Right atrium auricular region (tissue), 2 donors: Measurements from ENCODE around the gene PAQR4. TPM values are rescaled to one million over a fixed set of nuclear protein-coding genes. Genes with fewer than 3 reads are reported as not detected.

Experiments used
- DNase-seq: peaks from one replicate; pipeline ENCODE4 v3.0.0-alpha.2; 2019; ENCODE audit warnings: low spot score
- H3K27ac ChIP-seq, 2 donors: fragments of 200-600 bp; sonication (generic); 1 replicate in 1 of 2; 2 replicates in 1 of 2; pipeline ENCODE4 v1.5.1; 2016 to 2019
- H3K27me3 ChIP-seq, 2 donors: fragments of 200-600 bp; sonication (generic); one replicate each; pipeline versions ENCODE4 v1.5.1 to v1.6.0; 2017 to 2019
- H3K36me3 ChIP-seq: fragments of 200-600 bp; sonication (generic); one replicate; pipeline ENCODE4 v1.5.1; 2016
- H3K4me1 ChIP-seq, 2 donors: fragments of 200-600 bp; sonication (generic); one replicate each; pipeline versions ENCODE4 v1.5.1 to v1.6.0; 2017 to 2019
- H3K4me3 ChIP-seq, 2 donors: fragments of 200-600 bp; sonication (generic); 1 replicate in 1 of 2; 2 replicates in 1 of 2; pipeline ENCODE4 v1.5.1; 2017 to 2019; ENCODE audit warnings: mild to moderate bottlenecking in 1 of 2, moderate library complexity in 1 of 2
- H3K9me3 ChIP-seq, 2 donors: fragments of 200-600 bp; sonication (generic); one replicate each; pipeline ENCODE4 v1.5.1; 2019
- CTCF ChIP-seq, 2 donors: fragments of 200-600 bp; sonication (generic); IDR thresholded peaks; one replicate each; pipeline ENCODE4 v1.5.1; 2019; ENCODE audit warnings: antibody characterized with exemption in 2 of 2
- total RNA-seq, 2 donors: library from RNA; depleted of rRNA; stranded (reverse); fragments of >200 nt; gene quantifications; one replicate each; pipeline ENCODE4 v1.1.0, GENCODE V29; 2016

Gene PAQR4
- total RNA-seq, 2 donors from 2014 or later = 4.7 to 5.9 TPM

- Histone ChIP-seq H3K9me3 (no peaks in the 10 kb centered on the region), H3K4me1 (peaks cover 0 to 21% of the 10 kb centered on the region in 2 donors), H3K27me3 (no peaks in the 10 kb centered on the region), H3K36me3 (no peaks in the 10 kb centered on the region), H3K4me3 (no peak overlapping the region), H3K27ac (no peak overlapping the region)
- no peak for TF ChIP-seq CTCF (IDR thresholded peaks at IDR 0.05)
- DNase-seq = no peak
Measured at GRCh38 chr16:2977440-2977839, 8.3 kb downstream of the PAQR4 start.

DNA sequence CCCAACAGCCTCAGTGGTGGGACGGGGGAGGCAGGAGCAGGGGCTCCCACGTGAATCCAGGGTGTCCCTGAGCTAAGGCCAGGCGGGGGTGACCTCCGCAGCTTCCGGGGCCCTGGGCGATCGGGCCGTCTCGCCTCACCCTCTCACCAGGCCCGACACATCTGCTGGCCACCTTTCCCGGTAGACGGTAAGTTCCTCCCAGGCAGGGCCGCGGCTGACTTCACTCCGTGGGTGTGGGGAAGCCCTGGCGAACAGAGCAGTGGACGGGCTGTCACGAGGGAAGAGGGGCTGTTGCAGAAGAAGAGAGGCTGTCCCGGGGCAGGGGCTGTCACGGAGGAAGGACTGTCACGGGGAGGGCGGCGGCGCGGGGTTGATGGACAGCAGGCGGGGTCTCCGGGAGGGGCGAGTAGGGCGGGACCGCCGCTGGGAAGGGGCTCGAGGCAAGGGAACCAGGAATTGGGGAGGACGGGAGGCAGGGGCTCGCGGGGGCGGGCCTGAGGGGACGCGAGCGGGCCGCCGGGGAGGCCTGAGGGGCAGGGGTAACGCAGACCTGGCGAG, 10.6 kb downstream of the PAQR4 start:
- Histone ChIP-seq H3K27me3 (no peaks in the 10 kb centered on the region), H3K36me3 (no peaks in the 10 kb centered on the region), H3K27ac (no peak overlapping the region), H3K9me3 (no peaks in the 10 kb centered on the region), H3K4me1 (peaks cover 0 to 31% of the 10 kb centered on the region in 2 donors), H3K4me3 (peak overlapping the region; percentile 68 to 81)
- TF ChIP-seq CTCF (IDR thresholded peaks at IDR 0.05) = no peak
- DNase-seq = no peak

DNA sequence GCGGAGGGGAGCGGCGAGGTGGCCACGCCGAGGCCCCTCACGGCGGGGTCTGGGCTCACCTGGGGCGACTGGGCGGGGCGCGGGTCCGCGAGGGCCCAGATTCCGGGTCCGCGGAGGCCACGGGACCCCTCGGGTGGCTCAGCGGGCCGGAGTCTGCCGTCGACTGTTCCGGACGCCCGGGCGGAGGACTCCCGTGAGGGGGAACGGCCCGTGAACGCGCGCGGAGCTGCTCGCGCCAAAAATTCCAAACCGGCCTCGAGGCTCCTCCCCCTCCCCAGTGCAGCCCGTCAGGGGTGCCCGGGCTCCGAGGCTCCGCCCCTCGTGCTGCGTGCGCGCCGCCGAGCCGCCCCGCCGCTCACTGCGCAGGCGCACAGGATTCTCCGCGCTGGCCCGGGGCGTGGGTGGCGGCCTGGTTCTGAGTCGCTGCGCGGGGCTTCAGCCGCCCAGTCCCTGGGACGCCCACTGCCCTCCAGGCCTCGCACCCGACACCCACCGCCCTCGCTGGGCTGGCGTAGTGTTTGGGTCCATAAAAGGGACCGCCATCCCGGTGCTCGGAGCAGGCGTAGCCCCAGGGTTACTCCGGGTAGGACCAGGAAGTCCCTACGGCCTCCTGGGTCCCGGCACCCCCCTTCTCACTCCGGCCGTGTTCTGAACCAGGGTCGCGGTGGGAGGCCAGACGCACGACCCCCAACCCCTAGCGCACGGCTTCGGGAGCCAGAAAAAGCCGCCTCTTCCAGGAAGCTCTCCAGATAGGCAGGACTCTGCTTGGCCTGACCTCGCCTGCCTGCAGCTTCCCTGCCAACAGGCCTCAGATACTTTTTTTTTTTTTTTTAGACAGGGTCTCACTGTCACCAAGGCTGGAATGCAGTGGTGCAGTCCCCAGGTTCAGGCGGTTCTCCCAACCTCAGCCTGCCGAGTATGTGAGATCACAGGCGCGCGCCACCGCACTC, 11.4 kb downstream of the PAQR4 start, which contains the start of gene PKMYT1:
Gene PKMYT1, minus strand, starts transcription at position 220 of the 950 bp plus-strand sequence. CDS start 789 bp downstream, outside the sequence.
- Histone ChIP-seq H3K36me3 (no peaks in the 10 kb centered on the region), H3K4me3 (peak within 1 kb of the TSS; percentile 68 to 81), H3K9me3 (no peaks in the 10 kb centered on the region), H3K4me1 (peaks cover 0 to 38% of the 10 kb centered on the region in 2 donors), H3K27me3 (no peaks in the 10 kb centered on the region), H3K27ac (peak within 1 kb of the TSS; percentile 88)
- DNase-seq = peak; percentile 81
- no peak for TF ChIP-seq CTCF (IDR thresholded peaks at IDR 0.05)

- Histone ChIP-seq H3K9me3 (no peaks in the 10 kb centered on the region), H3K27ac (no peak overlapping the region), H3K4me1 (peaks cover 0 to 47% of the 10 kb centered on the region in 2 donors), H3K27me3 (no peaks in the 10 kb centered on the region), H3K36me3 (no peaks in the 10 kb centered on the region), H3K4me3 (peak overlapping the region in 1 of 2 donors; percentile 81)
- no peak for TF ChIP-seq CTCF (IDR thresholded peaks at IDR 0.05)
- no peak for DNase-seq
Measured at GRCh38 chr16:2981177-2981898, 12.2 kb downstream of the PAQR4 start.

DNA sequence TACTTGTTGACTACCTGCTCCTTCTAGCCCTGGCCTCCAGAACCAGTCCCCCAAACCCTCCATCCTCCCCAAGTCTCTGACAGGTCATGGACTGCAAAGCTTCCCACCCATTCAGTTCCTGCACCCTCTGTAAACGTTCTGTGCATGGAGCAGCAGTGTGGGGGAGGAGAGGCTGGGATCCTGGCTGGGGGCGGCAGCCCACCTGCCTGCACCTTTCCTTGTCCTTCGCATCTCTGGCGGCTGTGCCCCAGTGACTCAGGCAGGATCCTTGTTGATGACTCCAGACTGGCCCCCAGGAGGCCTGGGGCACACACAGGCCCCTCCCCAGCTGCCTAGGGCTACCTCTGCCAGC, 12.7 kb downstream of the PAQR4 start:
- TF ChIP-seq CTCF (IDR thresholded peaks at IDR 0.05) = no peak
- no peak for DNase-seq
- Histone ChIP-seq H3K4me3 (no peak overlapping the region), H3K36me3 (no peaks in the 10 kb centered on the region), H3K9me3 (no peaks in the 10 kb centered on the region), H3K4me1 (peaks cover 0 to 51% of the 10 kb centered on the region in 2 donors), H3K27me3 (no peaks in the 10 kb centered on the region), H3K27ac (no peak overlapping the region)
